ENCODE measurements around the gene GPR135.

DNA sequence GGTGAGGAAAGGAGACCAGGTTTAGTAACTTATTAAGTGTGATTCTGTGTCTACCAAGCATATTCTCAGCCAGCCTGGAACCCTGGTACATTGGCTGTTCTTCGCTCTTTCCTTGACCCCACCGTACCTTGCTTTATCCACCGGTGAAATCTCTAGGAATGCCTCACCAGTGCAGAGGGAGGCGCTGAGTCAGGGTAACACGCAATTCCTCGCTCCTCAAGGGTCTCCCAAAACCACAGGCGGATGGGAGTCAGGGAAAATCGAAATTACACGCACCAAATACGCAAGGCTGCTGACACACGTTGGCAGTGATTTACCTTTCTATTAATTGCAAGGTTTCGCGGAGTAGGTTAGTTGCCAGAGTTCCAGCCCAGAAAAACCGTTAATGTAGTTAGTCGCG lies 18.2 kb upstream of the GPR135 start:
- TF ChIP-seq CTCF (IDR thresholded peaks at IDR 0.05) = no peak
- no peak for TF ChIP-seq POLR2AphosphoS5 (IDR thresholded peaks at IDR 0.05)
- no peak for TF ChIP-seq EP300 (IDR thresholded peaks at IDR 0.05; ENCODE audit: low read depth)
- no peak for TF ChIP-seq POLR2A (IDR thresholded peaks at IDR 0.05)
